Iris pigment epithelial cell (primary cell): Measurements from ENCODE around the gene DENND6A.
"Not testable (repeated sequence)": the region's sequence is repeated elsewhere in the genome, so short reads cannot be mapped to it uniquely, and the experiment has no call there.

ENCODE experiments used
- DNase-seq: peaks from one replicate; pipeline ENCODE4 v3.0.0-alpha.2; 2011; ENCODE audit warnings: low read depth

Gene DENND6A

GRCh38 chr3:57634259-57634658, 58.6 kb downstream of the DENND6A start:
- DNase-seq, result not testable (repeated sequence)

- DNase-seq, result no peak
Observed at GRCh38 chr3:57627976-57628375, 64.9 kb downstream of the DENND6A start.

- DNase-seq, result no peak
Observed at GRCh38 chr3:57624801-57625200, 68.1 kb downstream of the DENND6A start.

- no peak for DNase-seq
Observed at GRCh38 chr3:57622362-57622761, 70.5 kb downstream of the DENND6A start.

GRCh38 chr3:57617739-57618138, 75.1 kb downstream of the DENND6A start:
- no peak for DNase-seq

- DNase-seq, result no peak
Observed at GRCh38 chr3:57616233-57616632, 76.6 kb downstream of the DENND6A start.

GRCh38 chr3:57611870-57612269, 81.0 kb downstream of the DENND6A start:
- not testable (repeated sequence) for DNase-seq

GRCh38 chr3:57605683-57606082, 87.2 kb downstream of the DENND6A start:
- no peak for DNase-seq

- no peak for DNase-seq
Observed at GRCh38 chr3:57604971-57605370, 87.9 kb downstream of the DENND6A start.

- no peak for DNase-seq
Observed at GRCh38 chr3:57600195-57600594, 92.7 kb downstream of the DENND6A start.

GRCh38 chr3:57598765-57599360, 94.0 kb downstream of the DENND6A start:
- no peak for DNase-seq

- DNase-seq, result peak; percentile 100
Observed at GRCh38 chr3:57597127-57597923, 95.6 kb downstream of the DENND6A start, which contains the start of gene ARF4. Gene ARF4, minus strand, starts transcription at chr3:57597344. Its CDS starts 204 bp downstream, at chr3:57597140.

GRCh38 chr3:57596495-57597126, 96.3 kb downstream of the DENND6A start:
- peak; percentile 97 for DNase-seq

- no peak for DNase-seq
Observed at GRCh38 chr3:57594576-57594975, 98.3 kb downstream of the DENND6A start.

- no peak for DNase-seq
Observed at GRCh38 chr3:57594144-57594543, 98.7 kb downstream of the DENND6A start.

- DNase-seq, result no peak
Observed at GRCh38 chr3:57592306-57592705, 100.6 kb downstream of the DENND6A start.

- no peak for DNase-seq
Observed at GRCh38 chr3:57587905-57588304, 105.0 kb downstream of the DENND6A start.

GRCh38 chr3:57586778-57587177, 106.1 kb downstream of the DENND6A start:
- DNase-seq, result no peak

- no peak for DNase-seq
Observed at GRCh38 chr3:57583544-57583943, 109.3 kb downstream of the DENND6A start.

GRCh38 chr3:57582474-57583168, 110.3 kb downstream of the DENND6A start:
- no peak for DNase-seq

- no peak for DNase-seq
Observed at GRCh38 chr3:57577801-57578200, 115.1 kb downstream of the DENND6A start.

GRCh38 chr3:57575966-57576626, 116.8 kb downstream of the DENND6A start:
- no peak for DNase-seq
